GM19328 (cell line): ENCODE data around the gene GMPR.
A peak's percentile ranks its signal among the peaks of the same experiment; 100 is the strongest.
"Not testable (repeated sequence)": the region's sequence is repeated elsewhere in the genome, so short reads cannot be mapped to it uniquely, and the experiment has no call there.

Experiments used
- ATAC-seq: cut with Tn5 transposase; IDR thresholded peaks from one replicate; pipeline ENCODE4 v1.9.1; 2021; ENCODE audit warnings: mild to moderate bottlenecking, moderate library complexity; ENCODE audit not compliant: unreplicated experiment

Gene GMPR

GRCh38 chr6:16225062-16225731, 13.2 kb upstream of the GMPR start:
- not testable (repeated sequence) for ATAC-seq

- not testable (repeated sequence) for ATAC-seq
Measured at GRCh38 chr6:16226117-16227047, 12.0 kb upstream of the GMPR start.

GRCh38 chr6:16227048-16227562, 11.3 kb upstream of the GMPR start:
- ATAC-seq, result no peak

- ATAC-seq, result no peak
Measured at GRCh38 chr6:16227605-16228004, 10.8 kb upstream of the GMPR start.

GRCh38 chr6:16228043-16228442, 10.3 kb upstream of the GMPR start:
- ATAC-seq, result no peak

GRCh38 chr6:16228709-16229665, 9.4 kb upstream of the GMPR start:
- no peak for ATAC-seq

- ATAC-seq, result no peak
Measured at GRCh38 chr6:16229700-16230099, 8.7 kb upstream of the GMPR start.

- ATAC-seq, result no peak
Measured at GRCh38 chr6:16230953-16231352, 7.4 kb upstream of the GMPR start.

- no peak for ATAC-seq
Measured at GRCh38 chr6:16232086-16232485, 6.3 kb upstream of the GMPR start.

- ATAC-seq, result no peak
Measured at GRCh38 chr6:16236009-16236501, 2.3 kb upstream of the GMPR start.

GRCh38 chr6:16236631-16237199, 1.7 kb upstream of the GMPR start:
- ATAC-seq, result no peak

- no peak for ATAC-seq
Measured at GRCh38 chr6:16237242-16237641, 1.1 kb upstream of the GMPR start.

- peak; percentile 8 for ATAC-seq
Measured at GRCh38 chr6:16238963-16239797, 793 bp downstream of the GMPR start.

GRCh38 chr6:16239798-16240123, 1.4 kb downstream of the GMPR start:
- no peak for ATAC-seq

- ATAC-seq, result no peak
Measured at GRCh38 chr6:16240589-16241320, 2.4 kb downstream of the GMPR start.

- ATAC-seq, result no peak
Measured at GRCh38 chr6:16241321-16241689, 2.9 kb downstream of the GMPR start.

- no peak for ATAC-seq
Measured at GRCh38 chr6:16243055-16243454, 4.7 kb downstream of the GMPR start.

GRCh38 chr6:16243664-16244063, 5.3 kb downstream of the GMPR start:
- no peak for ATAC-seq

GRCh38 chr6:16244446-16244845, 6.1 kb downstream of the GMPR start:
- ATAC-seq, result no peak
